Fibroblast of lung (primary cell): Measurements from ENCODE around the gene ARHGAP21.

Experiments
- CTCF ChIP-seq, 2 donors: IDR thresholded peaks in 1 of 2; conservative IDR thresholded peaks in 1 of 2; 1 replicate in 1 of 2; 2 replicates in 1 of 2; pipeline ENCODE4 v1.5.1; 2011 to 2012; ENCODE audit warnings: low read length in 2 of 2, control low read depth in 1 of 2, inconsistent platforms in 1 of 2, low read depth in 1 of 2, mild to moderate bottlenecking in 1 of 2
- EZH2 ChIP-seq: IDR thresholded peaks from 2 replicates; pipeline ENCODE4 v1.5.1; 2012; ENCODE audit warnings: low read length, control low read depth, mild to moderate bottlenecking; ENCODE audit errors: missing control alignments

GRCh38 chr10:24639124-24639523 is 84.6 kb downstream of the ARHGAP21 start:
- TF ChIP-seq CTCF (conservative IDR thresholded peaks at IDR 0.05 in 1 of 2, IDR thresholded peaks at IDR 0.05 in 1 of 2; ENCODE audit: low read depth in 1 of 2, low read length in 2 of 2): no peak
- TF ChIP-seq EZH2: no peak
